Adrenal gland (tissue), 5 donors: ENCODE measurements around the gene MCOLN3.

Experiments
- CTCF ChIP-seq, 6 experiments: fragments of 450-650 bp in 4 of 6; fragments of 200-600 bp in 2 of 6; sonication (generic) in 1 of 6; IDR thresholded peaks; 1 replicate in 5 of 6; 2 replicates in 1 of 6; pipeline versions ENCODE4 v1.5.1 to v1.8.0; 2016 to 2021; ENCODE audit warnings: antibody characterized with exemption in 6 of 6, mild to moderate bottlenecking in 2 of 6, moderate library complexity in 1 of 6
- POLR2A ChIP-seq, 2 donors: fragments of 450-650 bp; IDR thresholded peaks; one replicate each; pipeline ENCODE4 v1.6.1; 2017; ENCODE audit warnings: antibody characterized with exemption in 2 of 2, mild to moderate bottlenecking in 2 of 2, moderate library complexity in 1 of 2
- donor health status: DM: no; HTN: no; CAD: no.

- no peak for TF ChIP-seq POLR2A (IDR thresholded peaks at IDR 0.05)
- no peak for TF ChIP-seq CTCF (IDR thresholded peaks at IDR 0.05)
Measured at GRCh38 chr1:84995484-84996334, 52.6 kb downstream of the MCOLN3 start.
